ENCODE measurements around the gene IPP. TPM values are rescaled to one million over a fixed set of nuclear protein-coding genes. Genes with fewer than 3 reads are reported as not detected.
A peak's percentile ranks its signal among the peaks of the same experiment; 100 is the strongest.

Gene IPP
- total and polyA plus RNA-seq, 2 of the 8 experiments (the other 6 are each of a cell fraction or from before 2014, with no cell fraction given) = 1.4 to 5.6 TPM

DNA sequence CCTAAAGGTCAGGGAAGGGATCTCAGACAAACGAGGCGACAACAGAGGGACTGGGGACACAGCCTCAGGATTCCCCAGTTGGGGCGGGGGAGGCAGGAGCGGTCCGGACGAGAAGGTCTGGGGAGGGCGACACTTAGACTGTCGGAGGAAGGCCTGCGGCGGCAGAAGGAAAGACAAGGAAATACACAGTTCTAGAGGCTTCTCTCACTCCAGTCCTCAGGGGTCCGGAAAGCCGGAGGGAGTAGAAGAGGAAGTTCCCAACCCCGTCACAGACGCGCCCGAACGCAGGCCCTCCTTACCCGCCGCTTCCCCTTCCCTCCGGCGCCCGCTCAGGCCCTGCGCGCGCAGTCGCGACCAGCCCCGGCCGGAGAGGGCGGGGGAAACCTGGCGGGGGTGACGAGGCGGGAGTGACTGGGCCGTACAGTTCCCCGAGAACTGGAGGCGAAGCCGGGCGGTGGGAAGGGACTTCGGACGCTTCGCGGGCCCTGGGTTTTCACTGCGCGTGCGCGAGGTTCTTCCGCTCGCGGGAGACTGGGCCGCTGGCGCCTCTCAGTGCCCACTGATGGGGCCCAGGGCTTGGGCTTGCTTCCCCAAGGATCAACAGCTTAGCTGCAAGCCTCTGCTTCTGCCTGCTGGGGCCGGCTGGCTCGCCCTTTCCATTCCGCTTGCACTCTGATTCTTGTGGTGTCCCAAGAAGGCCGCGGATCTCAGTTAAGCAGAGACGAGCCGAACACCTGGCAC lies at the start of gene IPP (continued):
- TF ChIP-seq, protein P1, sequence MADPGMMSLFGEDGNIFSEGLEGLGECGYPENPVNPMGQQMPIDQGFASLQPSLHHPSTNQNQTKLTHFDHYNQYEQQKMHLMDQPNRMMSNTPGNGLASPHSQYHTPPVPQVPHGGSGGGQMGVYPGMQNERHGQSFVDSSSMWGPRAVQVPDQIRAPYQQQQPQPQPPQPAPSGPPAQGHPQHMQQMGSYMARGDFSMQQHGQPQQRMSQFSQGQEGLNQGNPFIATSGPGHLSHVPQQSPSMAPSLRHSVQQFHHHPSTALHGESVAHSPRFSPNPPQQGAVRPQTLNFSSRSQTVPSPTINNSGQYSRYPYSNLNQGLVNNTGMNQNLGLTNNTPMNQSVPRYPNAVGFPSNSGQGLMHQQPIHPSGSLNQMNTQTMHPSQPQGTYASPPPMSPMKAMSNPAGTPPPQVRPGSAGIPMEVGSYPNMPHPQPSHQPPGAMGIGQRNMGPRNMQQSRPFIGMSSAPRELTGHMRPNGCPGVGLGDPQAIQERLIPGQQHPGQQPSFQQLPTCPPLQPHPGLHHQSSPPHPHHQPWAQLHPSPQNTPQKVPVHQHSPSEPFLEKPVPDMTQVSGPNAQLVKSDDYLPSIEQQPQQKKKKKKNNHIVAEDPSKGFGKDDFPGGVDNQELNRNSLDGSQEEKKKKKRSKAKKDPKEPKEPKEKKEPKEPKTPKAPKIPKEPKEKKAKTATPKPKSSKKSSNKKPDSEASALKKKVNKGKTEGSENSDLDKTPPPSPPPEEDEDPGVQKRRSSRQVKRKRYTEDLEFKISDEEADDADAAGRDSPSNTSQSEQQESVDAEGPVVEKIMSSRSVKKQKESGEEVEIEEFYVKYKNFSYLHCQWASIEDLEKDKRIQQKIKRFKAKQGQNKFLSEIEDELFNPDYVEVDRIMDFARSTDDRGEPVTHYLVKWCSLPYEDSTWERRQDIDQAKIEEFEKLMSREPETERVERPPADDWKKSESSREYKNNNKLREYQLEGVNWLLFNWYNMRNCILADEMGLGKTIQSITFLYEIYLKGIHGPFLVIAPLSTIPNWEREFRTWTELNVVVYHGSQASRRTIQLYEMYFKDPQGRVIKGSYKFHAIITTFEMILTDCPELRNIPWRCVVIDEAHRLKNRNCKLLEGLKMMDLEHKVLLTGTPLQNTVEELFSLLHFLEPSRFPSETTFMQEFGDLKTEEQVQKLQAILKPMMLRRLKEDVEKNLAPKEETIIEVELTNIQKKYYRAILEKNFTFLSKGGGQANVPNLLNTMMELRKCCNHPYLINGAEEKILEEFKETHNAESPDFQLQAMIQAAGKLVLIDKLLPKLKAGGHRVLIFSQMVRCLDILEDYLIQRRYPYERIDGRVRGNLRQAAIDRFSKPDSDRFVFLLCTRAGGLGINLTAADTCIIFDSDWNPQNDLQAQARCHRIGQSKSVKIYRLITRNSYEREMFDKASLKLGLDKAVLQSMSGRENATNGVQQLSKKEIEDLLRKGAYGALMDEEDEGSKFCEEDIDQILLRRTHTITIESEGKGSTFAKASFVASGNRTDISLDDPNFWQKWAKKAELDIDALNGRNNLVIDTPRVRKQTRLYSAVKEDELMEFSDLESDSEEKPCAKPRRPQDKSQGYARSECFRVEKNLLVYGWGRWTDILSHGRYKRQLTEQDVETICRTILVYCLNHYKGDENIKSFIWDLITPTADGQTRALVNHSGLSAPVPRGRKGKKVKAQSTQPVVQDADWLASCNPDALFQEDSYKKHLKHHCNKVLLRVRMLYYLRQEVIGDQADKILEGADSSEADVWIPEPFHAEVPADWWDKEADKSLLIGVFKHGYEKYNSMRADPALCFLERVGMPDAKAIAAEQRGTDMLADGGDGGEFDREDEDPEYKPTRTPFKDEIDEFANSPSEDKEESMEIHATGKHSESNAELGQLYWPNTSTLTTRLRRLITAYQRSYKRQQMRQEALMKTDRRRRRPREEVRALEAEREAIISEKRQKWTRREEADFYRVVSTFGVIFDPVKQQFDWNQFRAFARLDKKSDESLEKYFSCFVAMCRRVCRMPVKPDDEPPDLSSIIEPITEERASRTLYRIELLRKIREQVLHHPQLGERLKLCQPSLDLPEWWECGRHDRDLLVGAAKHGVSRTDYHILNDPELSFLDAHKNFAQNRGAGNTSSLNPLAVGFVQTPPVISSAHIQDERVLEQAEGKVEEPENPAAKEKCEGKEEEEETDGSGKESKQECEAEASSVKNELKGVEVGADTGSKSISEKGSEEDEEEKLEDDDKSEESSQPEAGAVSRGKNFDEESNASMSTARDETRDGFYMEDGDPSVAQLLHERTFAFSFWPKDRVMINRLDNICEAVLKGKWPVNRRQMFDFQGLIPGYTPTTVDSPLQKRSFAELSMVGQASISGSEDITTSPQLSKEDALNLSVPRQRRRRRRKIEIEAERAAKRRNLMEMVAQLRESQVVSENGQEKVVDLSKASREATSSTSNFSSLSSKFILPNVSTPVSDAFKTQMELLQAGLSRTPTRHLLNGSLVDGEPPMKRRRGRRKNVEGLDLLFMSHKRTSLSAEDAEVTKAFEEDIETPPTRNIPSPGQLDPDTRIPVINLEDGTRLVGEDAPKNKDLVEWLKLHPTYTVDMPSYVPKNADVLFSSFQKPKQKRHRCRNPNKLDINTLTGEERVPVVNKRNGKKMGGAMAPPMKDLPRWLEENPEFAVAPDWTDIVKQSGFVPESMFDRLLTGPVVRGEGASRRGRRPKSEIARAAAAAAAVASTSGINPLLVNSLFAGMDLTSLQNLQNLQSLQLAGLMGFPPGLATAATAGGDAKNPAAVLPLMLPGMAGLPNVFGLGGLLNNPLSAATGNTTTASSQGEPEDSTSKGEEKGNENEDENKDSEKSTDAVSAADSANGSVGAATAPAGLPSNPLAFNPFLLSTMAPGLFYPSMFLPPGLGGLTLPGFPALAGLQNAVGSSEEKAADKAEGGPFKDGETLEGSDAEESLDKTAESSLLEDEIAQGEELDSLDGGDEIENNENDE (IDR thresholded peaks at IDR 0.05; ENCODE audit: insufficient replicate concordance, low read length) = no peak
- no peak for TF ChIP-seq KDM4A (IDR thresholded peaks at IDR 0.05; ENCODE audit: low read depth, low read length, severe bottlenecking)
- peak; percentile 86; the same call in 1 of the 2 replicates for TF ChIP-seq SP4 (IDR thresholded peaks at IDR 0.05; ENCODE audit: low read length)
- peak; percentile 66; the same call in 1 of the 2 replicates for TF ChIP-seq RBBP5 (IDR thresholded peaks at IDR 0.05; ENCODE audit: borderline replicate concordance, low read depth, low read length)
- no peak for TF ChIP-seq EGR1 (IDR thresholded peaks at IDR 0.05; ENCODE audit: borderline replicate concordance, low read depth, low read length)
- TF ChIP-seq BCL11A (IDR thresholded peaks at IDR 0.05; ENCODE audit: low read depth in 2 of 2, low read length in 2 of 2) = no peak
- TF ChIP-seq TCF12 (IDR thresholded peaks at IDR 0.05; ENCODE audit: low read depth, low read length) = no peak
- TF ChIP-seq SIX5 (IDR thresholded peaks at IDR 0.05; ENCODE audit: low read depth, low read length) = no peak
- no peak for TF ChIP-seq HDAC2 (IDR thresholded peaks at IDR 0.05; ENCODE audit: borderline replicate concordance in 1 of 2, low read depth in 2 of 2, low read length in 2 of 2)
- peak; percentile 94 for TF ChIP-seq TAF1 (IDR thresholded peaks at IDR 0.05; ENCODE audit: low read depth, low read length)
- no peak for TF ChIP-seq MAFK (IDR thresholded peaks at IDR 0.05; ENCODE audit: low read depth, low read length)
